ENCODE measurements around the gene EEF2KMT. TPM values are rescaled to one million over a fixed set of nuclear protein-coding genes. Genes with fewer than 3 reads are reported as not detected.

Gene EEF2KMT
- total and polyA plus RNA-seq, 9 of the 15 experiments (the other 6 are each of a cell fraction or from before 2014, with no cell fraction given) = 4.2 to 22.7 (median 12.8) TPM

DNA sequence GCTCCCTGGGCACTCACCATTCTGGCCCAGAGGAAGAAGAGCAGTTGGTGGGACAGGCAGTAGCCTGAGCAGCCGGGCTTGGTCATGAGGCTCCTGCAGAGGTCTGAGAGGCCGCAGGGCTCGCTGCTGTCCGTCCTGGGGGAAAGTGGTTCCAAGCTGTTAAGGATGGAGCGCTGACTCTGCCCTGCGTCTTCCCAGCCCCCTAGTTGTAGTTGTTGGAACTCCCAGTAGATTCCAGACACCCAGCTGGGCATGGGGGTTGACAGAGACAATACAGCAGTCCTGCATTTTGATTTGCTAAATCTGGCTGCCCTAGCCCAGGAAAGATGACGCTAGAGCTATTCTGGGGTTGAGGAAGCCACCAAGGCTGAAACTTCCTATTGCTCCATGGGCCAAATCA lies 39.1 kb downstream of the EEF2KMT start:
- CTCF ChIA-PET (ENCODE audit: low intra/inter-chr PET ratio) = no interaction called here
- TF ChIP-seq NBN (IDR thresholded peaks at IDR 0.05; ENCODE audit: low read depth) = no peak
- TF ChIP-seq PKNOX1 (IDR thresholded peaks at IDR 0.05) = no peak
- TF ChIP-seq, protein P1, sequence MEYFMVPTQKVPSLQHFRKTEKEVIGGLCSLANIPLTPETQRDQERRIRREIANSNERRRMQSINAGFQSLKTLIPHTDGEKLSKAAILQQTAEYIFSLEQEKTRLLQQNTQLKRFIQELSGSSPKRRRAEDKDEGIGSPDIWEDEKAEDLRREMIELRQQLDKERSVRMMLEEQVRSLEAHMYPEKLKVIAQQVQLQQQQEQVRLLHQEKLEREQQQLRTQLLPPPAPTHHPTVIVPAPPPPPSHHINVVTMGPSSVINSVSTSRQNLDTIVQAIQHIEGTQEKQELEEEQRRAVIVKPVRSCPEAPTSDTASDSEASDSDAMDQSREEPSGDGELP (CRISPR knock-in tag; IDR thresholded peaks at IDR 0.05; ENCODE audit: borderline replicate concordance) = peak; percentile 33; the same call in 1 of the 2 replicates
- no peak for TF ChIP-seq FOXM1 (IDR thresholded peaks at IDR 0.05; ENCODE audit: low read depth)
- no peak for TF ChIP-seq FOXM1 (CRISPR knock-in tag; IDR thresholded peaks at IDR 0.05; ENCODE audit: low read depth)
- TF ChIP-seq, protein P2, sequence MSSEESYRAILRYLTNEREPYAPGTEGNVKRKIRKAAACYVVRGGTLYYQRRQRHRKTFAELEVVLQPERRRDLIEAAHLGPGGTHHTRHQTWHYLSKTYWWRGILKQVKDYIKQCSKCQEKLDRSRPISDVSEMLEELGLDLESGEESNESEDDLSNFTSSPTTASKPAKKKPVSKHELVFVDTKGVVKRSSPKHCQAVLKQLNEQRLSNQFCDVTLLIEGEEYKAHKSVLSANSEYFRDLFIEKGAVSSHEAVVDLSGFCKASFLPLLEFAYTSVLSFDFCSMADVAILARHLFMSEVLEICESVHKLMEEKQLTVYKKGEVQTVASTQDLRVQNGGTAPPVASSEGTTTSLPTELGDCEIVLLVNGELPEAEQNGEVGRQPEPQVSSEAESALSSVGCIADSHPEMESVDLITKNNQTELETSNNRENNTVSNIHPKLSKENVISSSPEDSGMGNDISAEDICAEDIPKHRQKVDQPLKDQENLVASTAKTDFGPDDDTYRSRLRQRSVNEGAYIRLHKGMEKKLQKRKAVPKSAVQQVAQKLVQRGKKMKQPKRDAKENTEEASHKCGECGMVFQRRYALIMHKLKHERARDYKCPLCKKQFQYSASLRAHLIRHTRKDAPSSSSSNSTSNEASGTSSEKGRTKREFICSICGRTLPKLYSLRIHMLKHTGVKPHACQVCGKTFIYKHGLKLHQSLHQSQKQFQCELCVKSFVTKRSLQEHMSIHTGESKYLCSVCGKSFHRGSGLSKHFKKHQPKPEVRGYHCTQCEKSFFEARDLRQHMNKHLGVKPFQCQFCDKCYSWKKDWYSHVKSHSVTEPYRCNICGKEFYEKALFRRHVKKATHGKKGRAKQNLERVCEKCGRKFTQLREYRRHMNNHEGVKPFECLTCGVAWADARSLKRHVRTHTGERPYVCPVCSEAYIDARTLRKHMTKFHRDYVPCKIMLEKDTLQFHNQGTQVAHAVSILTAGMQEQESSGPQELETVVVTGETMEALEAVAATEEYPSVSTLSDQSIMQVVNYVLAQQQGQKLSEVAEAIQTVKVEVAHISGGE (CRISPR knock-in tag; IDR thresholded peaks at IDR 0.05) = no peak
- TF ChIP-seq CREM (IDR thresholded peaks at IDR 0.05; ENCODE audit: low read depth) = 0 out of 2 replicates have a peak, but pooled peaks have one; percentile 11
- TF ChIP-seq, protein P3, sequence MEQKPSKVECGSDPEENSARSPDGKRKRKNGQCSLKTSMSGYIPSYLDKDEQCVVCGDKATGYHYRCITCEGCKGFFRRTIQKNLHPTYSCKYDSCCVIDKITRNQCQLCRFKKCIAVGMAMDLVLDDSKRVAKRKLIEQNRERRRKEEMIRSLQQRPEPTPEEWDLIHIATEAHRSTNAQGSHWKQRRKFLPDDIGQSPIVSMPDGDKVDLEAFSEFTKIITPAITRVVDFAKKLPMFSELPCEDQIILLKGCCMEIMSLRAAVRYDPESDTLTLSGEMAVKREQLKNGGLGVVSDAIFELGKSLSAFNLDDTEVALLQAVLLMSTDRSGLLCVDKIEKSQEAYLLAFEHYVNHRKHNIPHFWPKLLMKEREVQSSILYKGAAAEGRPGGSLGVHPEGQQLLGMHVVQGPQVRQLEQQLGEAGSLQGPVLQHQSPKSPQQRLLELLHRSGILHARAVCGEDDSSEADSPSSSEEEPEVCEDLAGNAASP (IDR thresholded peaks at IDR 0.05) = no peak
- peak in 1 of 2 experiments; percentile 48; a peak in 1 of 4 replicates for TF ChIP-seq KDM1A (IDR thresholded peaks at IDR 0.05)
- TF ChIP-seq ZNF23 (CRISPR knock-in tag; IDR thresholded peaks at IDR 0.05) = no peak
- TF ChIP-seq FOXK2 (conservative IDR thresholded peaks at IDR 0.05 in 1 of 2, IDR thresholded peaks at IDR 0.05 in 1 of 2; ENCODE audit: low read depth in 2 of 2) = no peak
- no peak for TF ChIP-seq CCAR2 (IDR thresholded peaks at IDR 0.05; ENCODE audit: low read depth, low read length)
- no peak for TF ChIP-seq CSDE1 (IDR thresholded peaks at IDR 0.05)

More for the DNA sequence above, 39.1 kb downstream of the EEF2KMT start:
- Histone ChIP-seq H3K79me2 (ENCODE audit: control insufficient read depth, insufficient read depth, low read length) (no peaks in the 10 kb centered on the region), H3K36me3 (ENCODE audit: control insufficient read depth, insufficient read depth, low read length) (no peaks in the 10 kb centered on the region), H3K9ac (ENCODE audit: insufficient read depth in 1 of 2, low read depth in 2 of 2, low read length in 2 of 2) (no peak overlapping the region), H3K4me2 (ENCODE audit: insufficient read depth, low read length) (no peak overlapping the region), H3K27ac (ENCODE audit: extremely low read depth, low read depth, low read length) (no peak overlapping the region), H3K9me3 (replicated peaks; ENCODE audit: control insufficient read depth, insufficient read depth, low read depth, low read length) (no peaks in the 10 kb centered on the region), H4K20me1 (replicated peaks; ENCODE audit: control insufficient read depth, insufficient read depth, low read length) (0 out of 2 replicates have a peak, but pooled peaks cover 4% of the 10 kb centered on the region), H3K9me1 (ENCODE audit: control insufficient read depth, insufficient read depth, low read length) (no peaks in the 10 kb centered on the region), H3K27me3 (ENCODE audit: control insufficient read depth in 2 of 2, insufficient read depth in 2 of 2, low read length in 2 of 2) (peaks cover 25 to 65% of the 10 kb centered on the region in 2 experiments), H3K4me1 (replicated peaks in 1 of 2; ENCODE audit: control insufficient read depth in 2 of 2, insufficient read depth in 2 of 2, low read length in 2 of 2) (no peaks in the 10 kb centered on the region), H2AFZ (ENCODE audit: low read depth, low read length) (no peak overlapping the region), H3K4me3 (no peak overlapping the region)
- in situ Hi-C loops (cut with MboI) = no loop called here
- peak in 2 of 4 experiments; percentile 31 for DNase-seq (ENCODE audit: extremely low read depth in 1 of 4, low spot score in 3 of 4)
- WGBS (ENCODE audit: insufficient coverage, low coverage, missing lambda C conversion rate) = 0% methylated on average over 7 of the region's 7 CpGs
- no peak for FAIRE-seq
- intact Hi-C loops (cut with micrococcal nuclease) = no loop called here
- POLR2A ChIA-PET = interaction anchor here (0.6 to 0.7 kb wide), 2 partner anchors 16 to 1624 kb away, joined by 3 read pairs; no protein-coding TSS in a partner anchor
- no TSS peak for BruUV-seq (replicated peaks)
- peak; percentile 44 for ATAC-seq

Measured in K562 (cell line).